HG03439 (cell line): ENCODE measurements around the gene PRKG1.
"Not testable (repeated sequence)": the region's sequence is repeated elsewhere in the genome, so short reads cannot be mapped to it uniquely, and the experiment has no call there.

Experiments
- ATAC-seq: cut with Tn5 transposase; IDR thresholded peaks from one replicate; pipeline ENCODE4 v1.9.1; 2021; ENCODE audit warnings: mild to moderate bottlenecking, moderate library complexity; ENCODE audit not compliant: unreplicated experiment

The PRKG1 gene

GRCh38 chr10:52128056-52128683 is 1053.9 kb downstream of the PRKG1 start:
- ATAC-seq: no peak

- no peak for ATAC-seq
These were observed 1055.3 kb downstream of the PRKG1 start for GRCh38 chr10:52129410-52130178.

GRCh38 chr10:52135101-52135500 is 1060.8 kb downstream of the PRKG1 start:
- ATAC-seq: no peak

- ATAC-seq: no peak
These were observed 1062.6 kb downstream of the PRKG1 start for GRCh38 chr10:52136921-52137320.

- ATAC-seq: no peak
These were observed 1069.1 kb downstream of the PRKG1 start for GRCh38 chr10:52143338-52143737.

GRCh38 chr10:52145636-52146035 is 1071.3 kb downstream of the PRKG1 start:
- ATAC-seq: no peak

- no peak for ATAC-seq
These were observed 1072.5 kb downstream of the PRKG1 start for GRCh38 chr10:52146766-52147165.

- ATAC-seq: no peak
These were observed 1096.5 kb downstream of the PRKG1 start for GRCh38 chr10:52170776-52171175.

- ATAC-seq: no peak
These were observed 1098.3 kb downstream of the PRKG1 start for GRCh38 chr10:52172581-52172980.

- no peak for ATAC-seq
These were observed 1111.0 kb downstream of the PRKG1 start for GRCh38 chr10:52185256-52185655.

GRCh38 chr10:52187521-52188258 is 1113.4 kb downstream of the PRKG1 start:
- no peak for ATAC-seq

GRCh38 chr10:52191049-52191448 is 1116.8 kb downstream of the PRKG1 start:
- no peak for ATAC-seq

GRCh38 chr10:52194191-52194590 is 1119.9 kb downstream of the PRKG1 start:
- ATAC-seq: no peak

GRCh38 chr10:52194716-52195115 is 1120.4 kb downstream of the PRKG1 start:
- no peak for ATAC-seq

- no peak for ATAC-seq
These were observed 1122.8 kb downstream of the PRKG1 start for GRCh38 chr10:52197098-52197497.

GRCh38 chr10:52198540-52198939 is 1124.3 kb downstream of the PRKG1 start:
- no peak for ATAC-seq

- ATAC-seq: not testable (repeated sequence)
These were observed 1130.6 kb downstream of the PRKG1 start for GRCh38 chr10:52204906-52205305.

- no peak for ATAC-seq
These were observed 1134.1 kb downstream of the PRKG1 start for GRCh38 chr10:52208365-52208764.

- ATAC-seq: no peak
These were observed 1135.9 kb downstream of the PRKG1 start for GRCh38 chr10:52210161-52210560.

- no peak for ATAC-seq
These were observed 1137.8 kb downstream of the PRKG1 start for GRCh38 chr10:52212062-52212461.

GRCh38 chr10:52212802-52213201 is 1138.5 kb downstream of the PRKG1 start:
- ATAC-seq: no peak

- ATAC-seq: no peak
These were observed 1139.0 kb downstream of the PRKG1 start for GRCh38 chr10:52213321-52213752.
